ENCODE data around the gene IL22.

Gene IL22

GRCh38 chr12:68264158-68264855 lies 10.9 kb upstream of the IL22 start:
- no peak for DNase-seq

GRCh38 chr12:68263366-68263765 lies 10.0 kb upstream of the IL22 start:
- peak; percentile 78 for DNase-seq

- no peak for DNase-seq
Measured at GRCh38 chr12:68261896-68262295, 8.5 kb upstream of the IL22 start.

GRCh38 chr12:68260153-68260552 lies 6.7 kb upstream of the IL22 start:
- no peak for DNase-seq

GRCh38 chr12:68259318-68259940 lies 6.0 kb upstream of the IL22 start:
- peak; percentile 66 for DNase-seq

GRCh38 chr12:68252077-68252476 lies 1.3 kb downstream of the IL22 start:
- DNase-seq, result no peak

- DNase-seq, result peak; percentile 21
Measured at GRCh38 chr12:68250454-68250853, 3.0 kb downstream of the IL22 start.

- DNase-seq, result no peak
Measured at GRCh38 chr12:68247785-68248184, 5.6 kb downstream of the IL22 start.

- no peak for DNase-seq
Measured at GRCh38 chr12:68246350-68246749, 7.1 kb downstream of the IL22 start.

- peak; percentile 44 for DNase-seq
Measured at GRCh38 chr12:68245180-68246021, 8.0 kb downstream of the IL22 start.

- DNase-seq, result no peak
Measured at GRCh38 chr12:68242777-68243176, 10.6 kb downstream of the IL22 start.

- DNase-seq, result peak; percentile 46
Measured at GRCh38 chr12:68240975-68241374, 12.4 kb downstream of the IL22 start.

GRCh38 chr12:68240079-68240478 lies 13.3 kb downstream of the IL22 start:
- peak; percentile 90 for DNase-seq

- DNase-seq, result no peak
Measured at GRCh38 chr12:68239309-68239982, 14.0 kb downstream of the IL22 start.

- DNase-seq, result peak; percentile 29
Measured at GRCh38 chr12:68237619-68238018, 15.8 kb downstream of the IL22 start.

- peak; percentile 39 for DNase-seq
Measured at GRCh38 chr12:68237078-68237477, 16.3 kb downstream of the IL22 start.

GRCh38 chr12:68236421-68237059 lies 16.9 kb downstream of the IL22 start:
- no peak for DNase-seq

GRCh38 chr12:68235576-68235975 lies 17.8 kb downstream of the IL22 start:
- no peak for DNase-seq

GRCh38 chr12:68234140-68234539 lies 19.3 kb downstream of the IL22 start:
- DNase-seq, result no peak

GRCh38 chr12:68233498-68233897 lies 19.9 kb downstream of the IL22 start:
- DNase-seq, result no peak

GRCh38 chr12:68231691-68232090 lies 21.7 kb downstream of the IL22 start:
- no peak for DNase-seq

GRCh38 chr12:68231229-68231628 lies 22.2 kb downstream of the IL22 start:
- no peak for DNase-seq
